ENCODE data around the gene C16orf74.

C16orf74 gene

DNA sequence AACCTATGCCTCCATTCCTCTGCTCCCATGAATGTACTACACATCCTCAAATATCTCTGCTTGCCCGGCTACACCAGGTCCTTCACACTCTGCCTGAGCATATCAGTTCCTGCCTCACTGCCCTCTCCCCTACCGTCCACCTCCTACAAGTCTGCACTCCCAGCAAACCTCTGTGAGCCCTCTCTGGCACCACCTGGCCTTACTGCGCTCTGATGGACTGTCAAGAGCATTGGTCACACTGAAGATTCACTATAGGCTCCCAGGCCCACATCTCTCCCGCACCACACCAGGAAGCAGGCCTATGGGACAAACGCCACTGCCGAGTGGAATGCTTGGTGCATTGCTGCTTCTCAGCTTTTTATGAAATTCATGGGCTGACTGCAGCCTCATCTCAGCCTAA is 71.0 kb downstream of the C16orf74 start:
- H3K36me3 ChIP-seq (ENCODE audit: insufficient read depth, low read length), result peaks cover 23% of the 10 kb centered on the region
- H3K9ac ChIP-seq (ENCODE audit: low read depth, low read length), result no peak overlapping the region
- H3K9me3 ChIP-seq (ENCODE audit: control insufficient read depth, insufficient read depth, low read length), result no peaks in the 10 kb centered on the region
- no peaks in the 10 kb centered on the region for H3K4me1 ChIP-seq (ENCODE audit: insufficient read depth, low read length)

GRCh38 chr16:85678821-85679220 is 72.1 kb downstream of the C16orf74 start:
- no peaks in the 10 kb centered on the region for H3K4me1 ChIP-seq (ENCODE audit: insufficient read depth, low read length)
- H3K36me3 ChIP-seq (ENCODE audit: insufficient read depth, low read length), result peaks cover 29% of the 10 kb centered on the region
- H3K9ac ChIP-seq (ENCODE audit: low read depth, low read length), result no peak overlapping the region

DNA sequence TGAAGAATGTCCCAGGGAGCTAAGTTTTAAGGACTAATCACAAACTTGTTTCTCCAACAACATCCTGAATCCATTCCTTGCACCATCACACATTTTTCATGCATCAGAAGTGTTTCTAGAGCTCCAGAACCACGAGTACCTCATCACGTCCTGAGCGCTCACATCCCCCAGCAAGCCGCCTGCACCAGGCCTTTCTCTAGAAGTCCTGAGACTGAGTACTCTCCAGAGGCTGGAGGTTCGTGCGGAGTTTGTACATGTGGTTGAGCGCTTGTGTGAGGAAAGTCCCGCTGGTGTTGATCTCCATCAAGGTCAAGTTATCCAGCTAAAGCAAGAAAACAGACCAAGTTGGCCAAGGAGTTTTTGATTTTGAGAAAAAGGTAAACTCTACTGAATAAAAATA is 72.9 kb downstream of the C16orf74 start:
- Histone ChIP-seq H3K36me3 (ENCODE audit: insufficient read depth, low read length) (peaks cover 38% of the 10 kb centered on the region), H3K9me3 (ENCODE audit: control insufficient read depth, insufficient read depth, low read length) (no peaks in the 10 kb centered on the region), H3K9ac (ENCODE audit: low read depth, low read length) (no peak overlapping the region)

More at GRCh38 chr16:85678821-85679220, 72.1 kb downstream of the C16orf74 start:
- no peaks in the 10 kb centered on the region for H3K9me3 ChIP-seq (ENCODE audit: control insufficient read depth, insufficient read depth, low read length)

GRCh38 chr16:85677383-85677967 is 73.4 kb downstream of the C16orf74 start:
- H3K4me1 ChIP-seq (ENCODE audit: insufficient read depth, low read length), result no peaks in the 10 kb centered on the region
- H3K9me3 ChIP-seq (ENCODE audit: control insufficient read depth, insufficient read depth, low read length), result no peaks in the 10 kb centered on the region
- peaks cover 43% of the 10 kb centered on the region for H3K36me3 ChIP-seq (ENCODE audit: insufficient read depth, low read length)
- no peak overlapping the region for H3K9ac ChIP-seq (ENCODE audit: low read depth, low read length)

More for the DNA sequence above, 72.9 kb downstream of the C16orf74 start:
- no peaks in the 10 kb centered on the region for H3K4me1 ChIP-seq (ENCODE audit: insufficient read depth, low read length)

DNA sequence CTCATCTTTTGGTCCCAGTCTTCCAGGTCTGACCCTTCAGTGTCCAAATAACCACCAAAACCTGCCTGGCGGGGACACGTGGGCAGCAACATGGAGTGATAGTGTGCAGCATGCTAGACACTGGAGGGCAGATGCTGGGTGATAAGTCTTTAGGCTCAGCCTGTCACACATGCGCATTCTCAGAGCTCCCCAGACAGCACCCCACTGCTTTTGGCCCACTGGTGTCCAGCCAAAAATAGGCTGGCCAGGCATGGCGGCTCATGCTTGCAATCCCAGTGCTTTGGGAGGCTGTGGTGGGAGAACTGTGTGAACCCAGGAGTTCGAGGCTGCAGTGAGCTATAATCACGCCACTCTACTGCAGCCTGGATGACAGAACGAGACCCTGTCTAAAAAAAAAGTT is 74.4 kb downstream of the C16orf74 start:
- Histone ChIP-seq H3K4me1 (ENCODE audit: insufficient read depth, low read length) (no peaks in the 10 kb centered on the region), H3K9ac (ENCODE audit: low read depth, low read length) (no peak overlapping the region), H3K36me3 (ENCODE audit: insufficient read depth, low read length) (peaks cover 43% of the 10 kb centered on the region), H3K9me3 (ENCODE audit: control insufficient read depth, insufficient read depth, low read length) (no peaks in the 10 kb centered on the region)

GRCh38 chr16:85675251-85675874 is 75.5 kb downstream of the C16orf74 start:
- Histone ChIP-seq H3K9ac (ENCODE audit: low read depth, low read length) (no peak overlapping the region), H3K9me3 (ENCODE audit: control insufficient read depth, insufficient read depth, low read length) (no peaks in the 10 kb centered on the region), H3K4me1 (ENCODE audit: insufficient read depth, low read length) (no peaks in the 10 kb centered on the region), H3K36me3 (ENCODE audit: insufficient read depth, low read length) (peaks cover 46% of the 10 kb centered on the region)

- H3K9me3 ChIP-seq (ENCODE audit: control insufficient read depth, insufficient read depth, low read length), result no peaks in the 10 kb centered on the region
- H3K36me3 ChIP-seq (ENCODE audit: insufficient read depth, low read length), result peaks cover 51% of the 10 kb centered on the region
- H3K9ac ChIP-seq (ENCODE audit: low read depth, low read length), result no peak overlapping the region
- H3K4me1 ChIP-seq (ENCODE audit: insufficient read depth, low read length), result no peaks in the 10 kb centered on the region
Observed at GRCh38 chr16:85674828-85675227, 76.1 kb downstream of the C16orf74 start.

GRCh38 chr16:85674418-85674755 is 76.5 kb downstream of the C16orf74 start:
- no peaks in the 10 kb centered on the region for H3K9me3 ChIP-seq (ENCODE audit: control insufficient read depth, insufficient read depth, low read length)
- H3K4me1 ChIP-seq (ENCODE audit: insufficient read depth, low read length), result no peaks in the 10 kb centered on the region
- peaks cover 51% of the 10 kb centered on the region for H3K36me3 ChIP-seq (ENCODE audit: insufficient read depth, low read length)
- H3K9ac ChIP-seq (ENCODE audit: low read depth, low read length), result no peak overlapping the region

GRCh38 chr16:85673529-85674417 is 77.1 kb downstream of the C16orf74 start:
- H3K9ac ChIP-seq (ENCODE audit: low read depth, low read length), result no peak overlapping the region

DNA sequence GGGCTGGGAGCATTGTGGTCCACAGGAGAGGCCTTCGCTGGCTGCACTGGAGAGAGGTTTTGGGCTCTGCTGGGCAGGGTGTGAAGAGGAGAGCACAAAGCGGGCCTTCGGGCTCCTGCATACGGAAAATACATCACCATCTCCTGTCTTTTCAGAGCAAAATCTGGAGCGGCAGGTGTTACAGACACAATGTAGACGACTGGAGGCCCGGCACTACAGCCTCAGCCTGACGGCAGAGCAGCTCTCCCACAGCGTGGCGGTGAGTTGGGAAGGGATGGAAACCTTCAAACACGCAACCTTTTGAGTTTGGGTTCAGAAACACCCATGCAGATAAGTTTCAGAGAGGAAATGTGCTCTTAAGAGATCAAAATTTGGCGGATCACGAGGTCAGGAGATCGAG is 80.1 kb downstream of the C16orf74 start:
- Histone ChIP-seq H3K9ac (ENCODE audit: low read depth, low read length) (no peak overlapping the region), H3K9me3 (ENCODE audit: control insufficient read depth, insufficient read depth, low read length) (no peaks in the 10 kb centered on the region), H3K36me3 (ENCODE audit: insufficient read depth, low read length) (peaks cover 64% of the 10 kb centered on the region), H3K4me1 (ENCODE audit: insufficient read depth, low read length) (no peaks in the 10 kb centered on the region)

More at GRCh38 chr16:85673529-85674417, 77.1 kb downstream of the C16orf74 start:
- H3K4me1 ChIP-seq (ENCODE audit: insufficient read depth, low read length), result no peaks in the 10 kb centered on the region
- H3K36me3 ChIP-seq (ENCODE audit: insufficient read depth, low read length), result peaks cover 56% of the 10 kb centered on the region
- no peaks in the 10 kb centered on the region for H3K9me3 ChIP-seq (ENCODE audit: control insufficient read depth, insufficient read depth, low read length)

- Histone ChIP-seq H3K4me1 (ENCODE audit: insufficient read depth, low read length) (no peaks in the 10 kb centered on the region), H3K9ac (ENCODE audit: low read depth, low read length) (no peak overlapping the region), H3K36me3 (ENCODE audit: insufficient read depth, low read length) (peaks cover 62% of the 10 kb centered on the region), H3K9me3 (ENCODE audit: control insufficient read depth, insufficient read depth, low read length) (no peaks in the 10 kb centered on the region)
Observed at GRCh38 chr16:85668676-85669424, 82.0 kb downstream of the C16orf74 start.

DNA sequence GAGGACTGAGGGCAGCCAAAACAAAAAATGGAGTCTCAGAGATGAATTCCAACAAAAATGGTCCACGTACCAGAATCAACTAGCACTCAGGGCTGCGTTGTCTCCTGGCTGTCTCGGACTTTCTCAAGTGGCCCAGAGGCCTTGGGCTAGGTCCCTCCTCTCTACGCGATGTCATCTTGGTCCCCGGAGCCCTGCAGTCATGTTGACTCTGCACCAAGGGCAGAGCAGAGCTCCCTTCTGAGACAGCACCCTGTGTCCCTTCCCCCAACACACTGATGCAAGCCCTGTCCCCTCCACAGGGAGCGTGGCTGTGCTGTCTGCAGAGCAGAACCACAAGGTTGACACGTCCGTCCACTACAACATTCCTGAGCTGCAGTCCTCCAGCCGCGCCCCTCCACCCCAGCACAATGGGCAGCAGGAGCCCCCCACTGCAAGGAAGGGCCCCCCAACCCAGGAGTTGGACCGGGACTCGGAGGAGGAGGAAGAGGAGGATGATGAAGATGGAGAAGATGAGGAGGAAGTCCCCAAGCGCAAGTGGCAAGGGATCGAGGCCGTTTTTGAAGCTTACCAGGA is 83.0 kb downstream of the C16orf74 start:
- Histone ChIP-seq H3K9ac (ENCODE audit: low read depth, low read length) (no peak overlapping the region), H3K9me3 (ENCODE audit: control insufficient read depth, insufficient read depth, low read length) (no peaks in the 10 kb centered on the region), H3K4me1 (ENCODE audit: insufficient read depth, low read length) (no peaks in the 10 kb centered on the region), H3K36me3 (ENCODE audit: insufficient read depth, low read length) (peaks cover 56% of the 10 kb centered on the region)

DNA sequence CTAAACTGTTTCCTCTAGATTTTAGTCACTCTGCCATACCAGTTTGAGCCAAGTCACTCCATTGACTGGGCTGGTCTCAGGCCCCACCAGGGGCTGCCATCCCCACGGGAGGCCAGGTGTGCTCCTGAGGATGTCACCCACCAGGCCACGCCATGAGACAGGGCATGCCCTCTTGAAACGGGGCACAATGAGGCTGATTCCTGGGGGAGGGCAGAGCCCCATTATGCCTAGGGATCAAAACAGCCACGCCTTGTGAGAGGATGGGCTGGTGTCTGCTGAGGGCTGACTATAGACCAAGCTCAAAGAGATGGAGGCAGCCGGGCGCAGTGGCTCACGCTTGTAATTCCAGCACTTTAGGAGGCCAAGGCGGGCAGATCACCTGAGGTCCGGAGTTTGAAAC is 83.6 kb downstream of the C16orf74 start:
- Histone ChIP-seq H3K9ac (ENCODE audit: low read depth, low read length) (no peak overlapping the region), H3K36me3 (ENCODE audit: insufficient read depth, low read length) (peaks cover 51% of the 10 kb centered on the region)

GRCh38 chr16:85665929-85666328 is 85.0 kb downstream of the C16orf74 start:
- Histone ChIP-seq H3K4me1 (ENCODE audit: insufficient read depth, low read length) (no peaks in the 10 kb centered on the region), H3K36me3 (ENCODE audit: insufficient read depth, low read length) (peaks cover 54% of the 10 kb centered on the region), H3K9ac (ENCODE audit: low read depth, low read length) (no peak overlapping the region), H3K9me3 (ENCODE audit: control insufficient read depth, insufficient read depth, low read length) (no peaks in the 10 kb centered on the region)

More for the DNA sequence above, 83.6 kb downstream of the C16orf74 start:
- Histone ChIP-seq H3K4me1 (ENCODE audit: insufficient read depth, low read length) (no peaks in the 10 kb centered on the region), H3K9me3 (ENCODE audit: control insufficient read depth, insufficient read depth, low read length) (no peaks in the 10 kb centered on the region)
